ENCODE measurements around the gene FOXJ3. TPM values are rescaled to one million over a fixed set of nuclear protein-coding genes. Genes with fewer than 3 reads are reported as not detected.

Gene FOXJ3
- total and polyA plus RNA-seq, 2 of the 13 experiments (the other 11 are each of a cell fraction or from before 2014, with no cell fraction given) = 16.6 to 48.5 TPM

DNA sequence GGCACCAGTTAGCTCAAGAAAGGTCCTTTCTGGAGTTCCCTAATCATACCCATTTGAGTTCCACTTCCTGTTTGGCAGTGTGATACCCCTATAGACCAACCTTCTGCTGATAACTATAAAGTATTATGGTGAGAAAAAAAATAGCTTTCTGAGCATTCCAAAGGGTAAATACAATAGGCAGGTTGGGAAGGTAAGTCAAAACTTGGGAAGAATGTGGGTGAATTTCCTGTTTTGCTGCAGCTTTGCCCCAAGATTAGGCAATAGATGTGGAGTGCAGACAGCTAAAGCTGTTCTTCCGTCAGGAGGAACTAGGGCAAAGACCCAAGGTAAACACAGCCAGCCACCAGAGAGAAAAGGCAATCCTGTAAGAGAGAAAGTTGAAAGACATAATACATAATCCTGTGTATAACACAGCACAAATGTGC lies 120.6 kb downstream of the FOXJ3 start (continued):
- TF ChIP-seq, protein P1, sequence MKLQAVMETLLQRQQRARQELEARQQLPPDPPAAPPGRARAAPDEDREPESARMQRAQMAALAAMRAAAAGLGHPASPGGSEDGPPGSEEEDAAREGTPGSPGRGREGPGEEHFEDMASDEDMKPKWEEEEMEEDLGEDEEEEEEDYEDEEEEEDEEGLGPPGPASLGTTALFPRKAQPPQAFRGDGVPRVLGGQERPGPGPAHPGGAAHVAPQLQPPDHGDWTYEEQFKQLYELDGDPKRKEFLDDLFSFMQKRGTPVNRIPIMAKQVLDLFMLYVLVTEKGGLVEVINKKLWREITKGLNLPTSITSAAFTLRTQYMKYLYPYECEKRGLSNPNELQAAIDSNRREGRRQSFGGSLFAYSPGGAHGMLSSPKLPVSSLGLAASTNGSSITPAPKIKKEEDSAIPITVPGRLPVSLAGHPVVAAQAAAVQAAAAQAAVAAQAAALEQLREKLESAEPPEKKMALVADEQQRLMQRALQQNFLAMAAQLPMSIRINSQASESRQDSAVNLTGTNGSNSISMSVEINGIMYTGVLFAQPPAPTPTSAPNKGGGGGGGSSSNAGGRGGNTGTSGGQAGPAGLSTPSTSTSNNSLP (IDR thresholded peaks at IDR 0.05; ENCODE audit: low read depth, low read length) = no peak
- TF ChIP-seq ZBTB42 (CRISPR knock-in tag; IDR thresholded peaks at IDR 0.05) = no peak
- TF ChIP-seq SRSF9 (IDR thresholded peaks at IDR 0.05; ENCODE audit: borderline replicate concordance, insufficient read depth, low read depth, low read length, poor library complexity, severe bottlenecking) = no peak
- TF ChIP-seq ZSCAN9 (CRISPR knock-in tag; IDR thresholded peaks at IDR 0.05; ENCODE audit: borderline replicate concordance) = peak; percentile 52; the same call in 1 of the 2 replicates
- TF ChIP-seq AGO1 (IDR thresholded peaks at IDR 0.05; ENCODE audit: low read depth, low read length, poor library complexity, severe bottlenecking) = no peak
- TF ChIP-seq, protein P2, sequence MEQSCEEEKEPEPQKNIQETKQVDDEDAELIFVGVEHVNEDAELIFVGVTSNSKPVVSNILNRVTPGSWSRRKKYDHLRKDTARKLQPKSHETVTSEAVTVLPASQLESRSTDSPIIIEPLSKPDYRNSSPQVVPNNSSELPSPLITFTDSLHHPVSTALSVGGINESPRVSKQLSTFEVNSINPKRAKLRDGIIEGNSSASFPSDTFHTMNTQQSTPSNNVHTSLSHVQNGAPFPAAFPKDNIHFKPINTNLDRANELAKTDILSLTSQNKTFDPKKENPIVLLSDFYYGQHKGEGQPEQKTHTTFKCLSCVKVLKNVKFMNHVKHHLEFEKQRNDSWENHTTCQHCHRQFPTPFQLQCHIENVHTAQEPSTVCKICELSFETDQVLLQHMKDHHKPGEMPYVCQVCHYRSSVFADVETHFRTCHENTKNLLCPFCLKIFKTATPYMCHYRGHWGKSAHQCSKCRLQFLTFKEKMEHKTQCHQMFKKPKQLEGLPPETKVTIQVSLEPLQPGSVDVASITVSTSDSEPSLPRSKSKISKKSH (CRISPR knock-in tag; IDR thresholded peaks at IDR 0.05; ENCODE audit: borderline replicate concordance) = no peak
- TF ChIP-seq ZNF296 (CRISPR knock-in tag; conservative IDR thresholded peaks at IDR 0.05) = no peak
- no peak for TF ChIP-seq ZNF263 (CRISPR knock-in tag; IDR thresholded peaks at IDR 0.05)
- TF ChIP-seq NR2F1 (CRISPR knock-in tag; IDR thresholded peaks at IDR 0.05) = no peak
- TF ChIP-seq, protein P3, sequence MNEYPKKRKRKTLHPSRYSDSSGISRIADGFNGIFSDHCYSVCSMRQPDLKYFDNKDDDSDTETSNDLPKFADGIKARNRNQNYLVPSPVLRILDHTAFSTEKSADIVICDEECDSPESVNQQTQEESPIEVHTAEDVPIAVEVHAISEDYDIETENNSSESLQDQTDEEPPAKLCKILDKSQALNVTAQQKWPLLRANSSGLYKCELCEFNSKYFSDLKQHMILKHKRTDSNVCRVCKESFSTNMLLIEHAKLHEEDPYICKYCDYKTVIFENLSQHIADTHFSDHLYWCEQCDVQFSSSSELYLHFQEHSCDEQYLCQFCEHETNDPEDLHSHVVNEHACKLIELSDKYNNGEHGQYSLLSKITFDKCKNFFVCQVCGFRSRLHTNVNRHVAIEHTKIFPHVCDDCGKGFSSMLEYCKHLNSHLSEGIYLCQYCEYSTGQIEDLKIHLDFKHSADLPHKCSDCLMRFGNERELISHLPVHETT (CRISPR knock-in tag; conservative IDR thresholded peaks at IDR 0.05) = no peak
- no peak for TF ChIP-seq HIVEP1 (CRISPR knock-in tag; IDR thresholded peaks at IDR 0.05)
- no peak for TF ChIP-seq TGIF2 (CRISPR knock-in tag; IDR thresholded peaks at IDR 0.05)
- peak; percentile 86 for TF ChIP-seq GATAD2A (CRISPR knock-in tag; IDR thresholded peaks at IDR 0.05)
- TF ChIP-seq ZNF710 (CRISPR knock-in tag; IDR thresholded peaks at IDR 0.05; ENCODE audit: borderline replicate concordance) = peak; percentile 93
- TF ChIP-seq ZNF253 (CRISPR knock-in tag; IDR thresholded peaks at IDR 0.05; ENCODE audit: borderline replicate concordance) = no peak
- no peak for TF ChIP-seq ZNF329 (CRISPR knock-in tag; IDR thresholded peaks at IDR 0.05; ENCODE audit: low read depth)
- TF ChIP-seq NONO (IDR thresholded peaks at IDR 0.05) = no peak
- TF ChIP-seq NONO (CRISPR knock-in tag; conservative IDR thresholded peaks at IDR 0.05) = peak; percentile 58; the same call in 1 of the 2 replicates
- no peak for TF ChIP-seq ZUFSP (CRISPR knock-in tag; IDR thresholded peaks at IDR 0.05; ENCODE audit: borderline replicate concordance)
- TF ChIP-seq, protein P4, sequence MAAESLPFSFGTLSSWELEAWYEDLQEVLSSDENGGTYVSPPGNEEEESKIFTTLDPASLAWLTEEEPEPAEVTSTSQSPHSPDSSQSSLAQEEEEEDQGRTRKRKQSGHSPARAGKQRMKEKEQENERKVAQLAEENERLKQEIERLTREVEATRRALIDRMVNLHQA (CRISPR knock-in tag; IDR thresholded peaks at IDR 0.05) = no peak
- no peak for TF ChIP-seq KLF11 (CRISPR knock-in tag; IDR thresholded peaks at IDR 0.05)
